ENCODE measurements around the gene CADPS2. TPM values are rescaled to one million over a fixed set of nuclear protein-coding genes. Genes with fewer than 3 reads are reported as not detected.

Gene CADPS2
- total and polyA plus RNA-seq, 2 donors (not counting 1 experiment from before 2014, with no cell fraction given): not detected

DNA sequence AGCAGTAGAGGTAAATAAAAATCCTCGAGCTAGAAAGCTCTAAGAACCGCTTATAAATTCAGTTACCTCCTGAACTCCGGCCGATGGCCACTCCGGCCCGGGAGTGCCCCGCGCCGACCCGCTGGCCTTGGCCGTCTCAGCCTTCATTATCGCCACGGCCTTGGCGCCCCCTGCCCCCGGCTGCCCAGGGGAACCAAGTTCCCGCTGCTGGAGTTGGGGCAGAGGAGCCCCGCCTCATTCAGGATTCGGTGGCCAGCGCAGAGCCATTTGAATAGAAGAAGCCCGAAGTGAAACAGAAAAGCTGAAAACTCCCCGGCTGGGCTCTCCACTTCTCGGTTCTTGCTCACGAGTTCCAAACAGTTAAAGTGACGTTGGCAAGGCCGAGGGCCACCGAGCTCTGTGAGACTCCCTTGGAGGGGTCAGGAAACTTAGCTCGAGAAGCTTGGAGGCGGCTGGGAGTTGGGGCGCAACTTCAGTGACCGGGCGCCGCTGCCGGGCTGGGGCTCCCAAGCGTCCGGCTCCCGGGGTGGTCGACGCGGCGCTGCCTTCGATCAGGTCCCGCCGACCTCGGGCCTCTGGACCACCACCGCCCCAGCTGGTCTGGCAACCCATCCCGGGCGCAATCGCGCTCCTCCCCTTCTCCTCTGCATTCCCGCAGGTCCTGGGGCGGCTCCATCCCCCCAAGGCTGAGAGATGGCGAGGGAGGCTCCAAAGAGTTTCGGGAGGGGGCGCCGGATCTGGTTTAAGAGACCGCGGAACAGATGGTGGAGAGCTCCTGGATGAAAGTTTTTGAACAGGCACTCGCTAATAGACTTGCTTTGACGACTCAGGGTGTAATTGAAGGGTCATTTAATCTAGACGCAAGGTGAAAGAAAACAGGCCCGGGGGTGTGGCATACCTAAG lies 575.9 kb downstream of the CADPS2 start:
- Histone ChIP-seq H3K36me3 (replicated peaks in 1 of 2; ENCODE audit: control extremely low read depth in 1 of 2, control insufficient read depth in 1 of 2, extremely low read depth in 1 of 2, insufficient read depth in 2 of 2, low read length in 1 of 2) (no peaks in the 10 kb centered on the region), H4K20me1 (ENCODE audit: control insufficient read depth, insufficient read depth, low read length, poor library complexity, severe bottlenecking) (no peaks in the 10 kb centered on the region), H3K9ac (ENCODE audit: low read length) (no peak overlapping the region), H3K4me3 (ENCODE audit: control extremely low read depth in 1 of 5, extremely low read depth in 1 of 5, insufficient read depth in 1 of 5, low read depth in 2 of 5, low read length in 4 of 5) (no peak overlapping the region), H3K4me1 (ENCODE audit: control insufficient read depth in 2 of 2, insufficient read depth in 2 of 2, low read length in 2 of 2) (peaks cover 0 to 8% of the 10 kb centered on the region in 2 donors), H3K27ac (ENCODE audit: low read length in 2 of 2) (no peak overlapping the region), H3K9me3 (ENCODE audit: control extremely low read depth in 1 of 3, control insufficient read depth in 2 of 3, insufficient read depth in 1 of 3, low read length in 2 of 3) (peaks cover 0 to 36% (median 0%) of the 10 kb centered on the region in 3 donors), H2AFZ (ENCODE audit: insufficient read depth, low read depth, low read length, poor library complexity, severe bottlenecking) (peak overlapping the region; percentile 3), H3K27me3 (replicated peaks in 1 of 4; ENCODE audit: control extremely low read depth in 1 of 4, control insufficient read depth in 3 of 4, insufficient read depth in 4 of 4, low read length in 3 of 4) (peaks cover 0 to 58% (median 44%) of the 10 kb centered on the region in 4 experiments), H3K79me2 (ENCODE audit: control insufficient read depth, insufficient read depth, low read length) (no peaks in the 10 kb centered on the region), H3K4me2 (replicated peaks; ENCODE audit: low read depth, low read length, poor library complexity, severe bottlenecking) (peak overlapping the region; percentile 52)
- Mint-ChIP-seq H3K27me3 (peaks cover 67% of the 10 kb centered on the region), H3K9me3 (ENCODE audit: insufficient read depth) (no peaks in the 10 kb centered on the region), H3K27ac (no peak overlapping the region), H3K4me3 (peak overlapping the region; percentile 59), H3K4me1 (peaks cover 8% of the 10 kb centered on the region)
- ChIA-PET POLR2A (no interaction called here), CTCF (no interaction called here)
- no peak for DNase-seq
- no peak for ATAC-seq (ENCODE audit: low read depth)
- no peak for TF ChIP-seq EZH2 (IDR thresholded peaks at IDR 0.05; ENCODE audit: borderline replicate concordance, insufficient read depth, low read depth, low read length, poor library complexity, severe bottlenecking)
- TF ChIP-seq, protein P1, sequence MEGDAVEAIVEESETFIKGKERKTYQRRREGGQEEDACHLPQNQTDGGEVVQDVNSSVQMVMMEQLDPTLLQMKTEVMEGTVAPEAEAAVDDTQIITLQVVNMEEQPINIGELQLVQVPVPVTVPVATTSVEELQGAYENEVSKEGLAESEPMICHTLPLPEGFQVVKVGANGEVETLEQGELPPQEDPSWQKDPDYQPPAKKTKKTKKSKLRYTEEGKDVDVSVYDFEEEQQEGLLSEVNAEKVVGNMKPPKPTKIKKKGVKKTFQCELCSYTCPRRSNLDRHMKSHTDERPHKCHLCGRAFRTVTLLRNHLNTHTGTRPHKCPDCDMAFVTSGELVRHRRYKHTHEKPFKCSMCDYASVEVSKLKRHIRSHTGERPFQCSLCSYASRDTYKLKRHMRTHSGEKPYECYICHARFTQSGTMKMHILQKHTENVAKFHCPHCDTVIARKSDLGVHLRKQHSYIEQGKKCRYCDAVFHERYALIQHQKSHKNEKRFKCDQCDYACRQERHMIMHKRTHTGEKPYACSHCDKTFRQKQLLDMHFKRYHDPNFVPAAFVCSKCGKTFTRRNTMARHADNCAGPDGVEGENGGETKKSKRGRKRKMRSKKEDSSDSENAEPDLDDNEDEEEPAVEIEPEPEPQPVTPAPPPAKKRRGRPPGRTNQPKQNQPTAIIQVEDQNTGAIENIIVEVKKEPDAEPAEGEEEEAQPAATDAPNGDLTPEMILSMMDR (IDR thresholded peaks at IDR 0.05): no peak
- WGBS (ENCODE audit: insufficient coverage): 5% methylated on average over 61 of the region's 61 CpGs
- intact Hi-C loops (cut with micrococcal nuclease): no loop called here

DNA sequence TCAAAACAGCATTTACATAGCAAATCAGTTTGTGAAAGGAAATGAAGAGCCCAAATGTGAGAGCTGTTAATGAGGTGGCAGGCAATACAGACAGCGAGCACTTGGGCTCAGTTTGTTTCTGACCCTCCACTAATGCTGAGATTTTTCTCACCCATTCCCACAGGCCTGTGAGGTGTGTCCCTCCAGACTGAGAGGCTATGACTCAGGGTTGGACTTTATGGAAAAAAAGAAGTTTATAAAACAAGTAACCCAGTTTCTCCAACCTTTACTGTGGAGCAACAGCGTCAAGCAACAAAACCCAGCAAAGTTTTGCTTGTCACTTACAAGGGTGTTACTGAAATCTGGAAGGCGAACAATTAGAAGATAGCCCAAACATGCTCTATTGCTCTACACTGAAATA lies 576.8 kb downstream of the CADPS2 start:
- Histone ChIP-seq H3K27ac (ENCODE audit: low read length in 2 of 2) (no peak overlapping the region), H3K4me1 (ENCODE audit: control insufficient read depth in 2 of 2, insufficient read depth in 2 of 2, low read length in 2 of 2) (peaks cover 0 to 8% of the 10 kb centered on the region in 2 donors), H2AFZ (ENCODE audit: insufficient read depth, low read depth, low read length, poor library complexity, severe bottlenecking) (no peak overlapping the region), H3K9me3 (ENCODE audit: control extremely low read depth in 1 of 3, control insufficient read depth in 2 of 3, insufficient read depth in 1 of 3, low read length in 2 of 3) (peaks cover 0 to 37% (median 0%) of the 10 kb centered on the region in 3 donors), H3K4me3 (ENCODE audit: control extremely low read depth in 1 of 5, extremely low read depth in 1 of 5, insufficient read depth in 1 of 5, low read depth in 2 of 5, low read length in 4 of 5) (no peak overlapping the region), H3K79me2 (ENCODE audit: control insufficient read depth, insufficient read depth, low read length) (no peaks in the 10 kb centered on the region), H3K36me3 (replicated peaks in 1 of 2; ENCODE audit: control extremely low read depth in 1 of 2, control insufficient read depth in 1 of 2, extremely low read depth in 1 of 2, insufficient read depth in 2 of 2, low read length in 1 of 2) (no peaks in the 10 kb centered on the region), H3K27me3 (replicated peaks in 1 of 4; ENCODE audit: control extremely low read depth in 1 of 4, control insufficient read depth in 3 of 4, insufficient read depth in 4 of 4, low read length in 3 of 4) (peaks cover 0 to 58% (median 41%) of the 10 kb centered on the region in 4 experiments), H3K9ac (ENCODE audit: low read length) (no peak overlapping the region), H4K20me1 (ENCODE audit: control insufficient read depth, insufficient read depth, low read length, poor library complexity, severe bottlenecking) (no peaks in the 10 kb centered on the region), H3K4me2 (replicated peaks; ENCODE audit: low read depth, low read length, poor library complexity, severe bottlenecking) (no peak overlapping the region)
- no peak overlapping the region for H3K27ac Mint-ChIP-seq
- POLR2A ChIA-PET: no interaction called here
- ATAC-seq (ENCODE audit: low read depth) (no peak), DNase-seq (no peak)
- no peaks in the 10 kb centered on the region for H3K9me3 Mint-ChIP-seq (ENCODE audit: insufficient read depth)
- intact Hi-C loops (cut with micrococcal nuclease): no loop called here
- peaks cover 8% of the 10 kb centered on the region for H3K4me1 Mint-ChIP-seq
- TF ChIP-seq, protein P1 (IDR thresholded peaks at IDR 0.05): no peak
- TF ChIP-seq EZH2 (IDR thresholded peaks at IDR 0.05; ENCODE audit: borderline replicate concordance, insufficient read depth, low read depth, low read length, poor library complexity, severe bottlenecking): no peak
- CTCF ChIA-PET: no interaction called here
- 17% methylated on average over 1 of the region's 3 CpGs for WGBS (ENCODE audit: insufficient coverage)
- H3K4me3 Mint-ChIP-seq: no peak overlapping the region
- peaks cover 67% of the 10 kb centered on the region for H3K27me3 Mint-ChIP-seq
